ENCODE data around the gene TMCC2.

- TF ChIP-seq, protein P1, sequence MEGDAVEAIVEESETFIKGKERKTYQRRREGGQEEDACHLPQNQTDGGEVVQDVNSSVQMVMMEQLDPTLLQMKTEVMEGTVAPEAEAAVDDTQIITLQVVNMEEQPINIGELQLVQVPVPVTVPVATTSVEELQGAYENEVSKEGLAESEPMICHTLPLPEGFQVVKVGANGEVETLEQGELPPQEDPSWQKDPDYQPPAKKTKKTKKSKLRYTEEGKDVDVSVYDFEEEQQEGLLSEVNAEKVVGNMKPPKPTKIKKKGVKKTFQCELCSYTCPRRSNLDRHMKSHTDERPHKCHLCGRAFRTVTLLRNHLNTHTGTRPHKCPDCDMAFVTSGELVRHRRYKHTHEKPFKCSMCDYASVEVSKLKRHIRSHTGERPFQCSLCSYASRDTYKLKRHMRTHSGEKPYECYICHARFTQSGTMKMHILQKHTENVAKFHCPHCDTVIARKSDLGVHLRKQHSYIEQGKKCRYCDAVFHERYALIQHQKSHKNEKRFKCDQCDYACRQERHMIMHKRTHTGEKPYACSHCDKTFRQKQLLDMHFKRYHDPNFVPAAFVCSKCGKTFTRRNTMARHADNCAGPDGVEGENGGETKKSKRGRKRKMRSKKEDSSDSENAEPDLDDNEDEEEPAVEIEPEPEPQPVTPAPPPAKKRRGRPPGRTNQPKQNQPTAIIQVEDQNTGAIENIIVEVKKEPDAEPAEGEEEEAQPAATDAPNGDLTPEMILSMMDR (IDR thresholded peaks at IDR 0.05; ENCODE audit: insufficient read depth, low read depth, low read length): no peak
- TF ChIP-seq EZH2 (IDR thresholded peaks at IDR 0.05; ENCODE audit: insufficient read depth, low read length): no peak
These were observed 52.2 kb downstream of the TMCC2 start for GRCh38 chr1:205279986-205280385.

Data from astrocyte (in vitro differentiated cells and primary cell).